ENCODE results near the gene TRANK1. TPM values are rescaled to one million over a fixed set of nuclear protein-coding genes. Genes with fewer than 3 reads are reported as not detected.

The TRANK1 gene
- polyA plus RNA-seq, 1 donor from 2014 or later = 11.6 TPM

DNA sequence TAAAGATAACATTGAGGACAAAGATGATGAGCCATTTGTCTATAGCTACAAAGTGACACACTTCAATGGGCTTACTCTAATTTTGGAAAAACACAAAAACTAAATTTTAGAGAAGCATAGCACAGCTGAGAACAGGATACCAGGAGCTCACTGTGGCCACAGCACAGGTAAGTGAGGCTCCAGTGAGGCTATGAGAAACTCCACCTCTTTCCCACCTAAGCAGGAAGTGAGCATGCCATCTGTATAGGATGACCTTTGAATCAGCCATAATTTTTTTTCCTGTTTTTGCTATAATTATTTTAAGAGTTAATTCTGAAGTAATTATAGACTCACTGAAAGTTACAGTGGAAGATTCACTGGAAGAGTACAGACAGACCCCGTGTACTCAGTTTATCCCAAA is 98.4 kb downstream of the TRANK1 start:
- no peak overlapping the region for H3K4me3 ChIP-seq (ENCODE audit: low read length)
- TF ChIP-seq SMC3 (conservative IDR thresholded peaks at IDR 0.05; ENCODE audit: poor library complexity) (no peak), EZH2 (IDR thresholded peaks at IDR 0.05; ENCODE audit: borderline replicate concordance, insufficient read depth, low read length, poor library complexity, severe bottlenecking) (no peak), CTCF (IDR thresholded peaks at IDR 0.05; ENCODE audit: poor library complexity, severe bottlenecking) (no peak)
- H2AFZ ChIP-seq (ENCODE audit: low read depth, low read length) = no peak overlapping the region
- H3K9ac ChIP-seq (ENCODE audit: low read length) = no peak overlapping the region
- no peak overlapping the region for H3K27ac ChIP-seq (ENCODE audit: low read length)
- peaks cover 11% of the 10 kb centered on the region for H3K36me3 ChIP-seq (ENCODE audit: insufficient read depth, low read length)
- no peaks in the 10 kb centered on the region for H3F3A ChIP-seq (ENCODE audit: insufficient read depth, low read length, poor library complexity, severe bottlenecking)
- H3K4me2 ChIP-seq (ENCODE audit: low read length) = no peak overlapping the region
- H3K9me2 ChIP-seq (ENCODE audit: insufficient read depth, low read length) = no peaks in the 10 kb centered on the region
- peaks cover 2% of the 10 kb centered on the region for H3K9me3 ChIP-seq (ENCODE audit: low read length)
- no peaks in the 10 kb centered on the region for H4K20me1 ChIP-seq (ENCODE audit: insufficient read depth)
- no peaks in the 10 kb centered on the region for H3K79me2 ChIP-seq (replicated peaks; ENCODE audit: insufficient read depth, low read length)
- H3K27me3 ChIP-seq (ENCODE audit: insufficient read depth, low read depth, low read length) = no peaks in the 10 kb centered on the region

- Histone ChIP-seq H3K4me2 (ENCODE audit: low read length) (no peak overlapping the region), H3K9me3 (ENCODE audit: low read length) (peaks cover 4% of the 10 kb centered on the region), H3K27ac (ENCODE audit: low read length) (no peak overlapping the region), H3K79me2 (replicated peaks; ENCODE audit: insufficient read depth, low read length) (no peaks in the 10 kb centered on the region), H3K36me3 (ENCODE audit: insufficient read depth, low read length) (peaks cover 11% of the 10 kb centered on the region), H3K9me2 (ENCODE audit: insufficient read depth, low read length) (no peaks in the 10 kb centered on the region), H3K9ac (ENCODE audit: low read length) (no peak overlapping the region), H4K20me1 (ENCODE audit: insufficient read depth) (no peaks in the 10 kb centered on the region), H3K27me3 (ENCODE audit: insufficient read depth, low read depth, low read length) (no peaks in the 10 kb centered on the region), H3F3A (ENCODE audit: insufficient read depth, low read length, poor library complexity, severe bottlenecking) (no peaks in the 10 kb centered on the region), H2AFZ (ENCODE audit: low read depth, low read length) (no peak overlapping the region), H3K4me3 (ENCODE audit: low read length) (no peak overlapping the region)
- no peak for TF ChIP-seq REST (IDR thresholded peaks at IDR 0.05; ENCODE audit: borderline replicate concordance)
- TF ChIP-seq RAD21 (conservative IDR thresholded peaks at IDR 0.05) = peak; percentile 29
- TF ChIP-seq EZH2 (IDR thresholded peaks at IDR 0.05; ENCODE audit: borderline replicate concordance, insufficient read depth, low read length, poor library complexity, severe bottlenecking) = no peak
- no peak for TF ChIP-seq MXI1 (conservative IDR thresholded peaks at IDR 0.05; ENCODE audit: poor library complexity, severe bottlenecking)
- no peak for TF ChIP-seq POLR2AphosphoS5 (IDR thresholded peaks at IDR 0.05)
- TF ChIP-seq SMC3 (conservative IDR thresholded peaks at IDR 0.05; ENCODE audit: poor library complexity) = peak; percentile 64
- TF ChIP-seq CTCF (IDR thresholded peaks at IDR 0.05; ENCODE audit: poor library complexity, severe bottlenecking) = peak; percentile 52
Measured at GRCh38 chr3:36843065-36844051, 101.5 kb downstream of the TRANK1 start.
